Stomach (tissue), 4 donors: ENCODE results near the gene STAG3.

Experiments used
- CTCF ChIP-seq, 7 experiments: fragments of 450-650 bp in 4 of 7; fragments of 200-600 bp in 3 of 7; sonication (generic) in 3 of 7; IDR thresholded peaks; one replicate each; pipeline ENCODE4 v1.5.1; 2016 to 2019; ENCODE audit warnings: antibody characterized with exemption in 7 of 7, control low read depth in 2 of 7, mild to moderate bottlenecking in 1 of 7
- EP300 ChIP-seq: sonication (generic); formaldehyde crosslinking; IDR thresholded peaks from one replicate; pipeline ENCODE4 v1.6.1; 2017; ENCODE audit warnings: antibody characterized with exemption
- POLR2A ChIP-seq, 4 donors: fragments of 450-650 bp; IDR thresholded peaks; one replicate each; pipeline ENCODE4 v1.6.1; 2016; ENCODE audit warnings: antibody characterized with exemption in 4 of 4, control low read depth in 2 of 4, mild to moderate bottlenecking in 1 of 4, moderate library complexity in 1 of 4
- POLR2AphosphoS5 ChIP-seq, 3 donors: sonication (generic); formaldehyde crosslinking; IDR thresholded peaks; one replicate each; pipeline ENCODE4 v1.6.1; 2016; ENCODE audit warnings: antibody characterized with exemption in 3 of 3

DNA sequence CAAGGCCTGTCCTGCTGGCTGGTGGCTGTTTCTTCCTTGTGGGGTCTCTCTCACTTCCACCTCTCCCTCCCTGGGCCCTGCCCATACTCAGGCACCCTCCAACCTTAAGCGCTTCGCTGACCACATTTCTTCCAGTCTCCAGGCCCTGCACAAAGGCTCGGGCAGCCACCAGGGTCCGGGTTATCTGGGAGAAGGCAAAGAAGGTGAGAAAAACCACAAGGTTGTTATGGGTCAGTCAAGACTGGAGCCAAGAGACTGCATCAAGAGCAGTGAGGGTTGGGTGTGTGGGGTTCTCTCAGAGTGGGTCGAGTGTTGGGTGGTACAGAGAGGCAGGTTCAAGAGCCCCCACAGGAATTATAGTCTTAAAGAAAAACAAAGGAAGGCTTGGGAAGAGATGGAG, 3.1 kb upstream of the STAG3 start:
- no peak for TF ChIP-seq CTCF (IDR thresholded peaks at IDR 0.05)
- TF ChIP-seq EP300, result no peak
- TF ChIP-seq POLR2A (IDR thresholded peaks at IDR 0.05), result no peak
- no peak for TF ChIP-seq POLR2AphosphoS5 (IDR thresholded peaks at IDR 0.05)
